Inferior parietal cortex (tissue), 1 donor: ENCODE data around the gene NR1D2.
A peak's percentile ranks its signal among the peaks of the same experiment; 100 is the strongest.

Experiments
- DNase-seq: peaks from one replicate; pipeline ENCODE4 v3.0.0-alpha.2; 2016; ENCODE audit errors: extremely low spot score

Gene NR1D2

GRCh38 chr3:23964537-23965235, 19.6 kb downstream of the NR1D2 start:
- no peak for DNase-seq

GRCh38 chr3:23966328-23966727, 21.2 kb downstream of the NR1D2 start:
- no peak for DNase-seq

GRCh38 chr3:23968463-23969184, 23.5 kb downstream of the NR1D2 start:
- DNase-seq, result no peak

GRCh38 chr3:23969393-23969792, 24.3 kb downstream of the NR1D2 start:
- DNase-seq, result no peak

GRCh38 chr3:23971684-23972083, 26.6 kb downstream of the NR1D2 start:
- DNase-seq, result no peak

- DNase-seq, result no peak
These were observed 31.5 kb downstream of the NR1D2 start for GRCh38 chr3:23976555-23976954.

- DNase-seq, result no peak
These were observed 34.5 kb downstream of the NR1D2 start for GRCh38 chr3:23979569-23979968.

GRCh38 chr3:23981136-23981535, 36.0 kb downstream of the NR1D2 start:
- no peak for DNase-seq

- no peak for DNase-seq
These were observed 36.9 kb downstream of the NR1D2 start for GRCh38 chr3:23981955-23982354.

- no peak for DNase-seq
These were observed 39.8 kb downstream of the NR1D2 start for GRCh38 chr3:23984934-23985333.

GRCh38 chr3:23985747-23986544, 40.9 kb downstream of the NR1D2 start:
- no peak for DNase-seq

- no peak for DNase-seq
These were observed 42.3 kb downstream of the NR1D2 start for GRCh38 chr3:23987356-23987755.

GRCh38 chr3:23991306-23991682, 46.2 kb downstream of the NR1D2 start:
- DNase-seq, result no peak

- DNase-seq, result peak; percentile 83
These were observed 46.9 kb downstream of the NR1D2 start for GRCh38 chr3:23991683-23992628.

- no peak for DNase-seq
These were observed 48.6 kb downstream of the NR1D2 start for GRCh38 chr3:23993556-23994243.

- no peak for DNase-seq
These were observed 49.1 kb downstream of the NR1D2 start for GRCh38 chr3:23994244-23994569.

- DNase-seq, result no peak
These were observed 50.1 kb downstream of the NR1D2 start for GRCh38 chr3:23995219-23995618.

GRCh38 chr3:23996095-23996524, 51.0 kb downstream of the NR1D2 start:
- DNase-seq, result no peak

- DNase-seq, result peak; percentile 98
These were observed 54.0 kb downstream of the NR1D2 start for GRCh38 chr3:23999012-23999641.

- no peak for DNase-seq
These were observed 57.0 kb downstream of the NR1D2 start for GRCh38 chr3:24002129-24002528.

- no peak for DNase-seq
These were observed 58.4 kb downstream of the NR1D2 start for GRCh38 chr3:24003466-24003865.
